Measurements from ENCODE around the gene LILRB2.
"Not testable (repeated sequence)": the region's sequence is repeated elsewhere in the genome, so short reads cannot be mapped to it uniquely, and the experiment has no call there.

Gene LILRB2

GRCh38 chr19:54281007-54281728 is at the start of gene LILRB2:
LILRB2 (minus strand) TSS chr19:54281110; CDS start chr19:54280496, 614 bp downstream.
- no peak for DNase-seq

GRCh38 chr19:54329476-54330165 is 48.7 kb upstream of the LILRB2 start:
- DNase-seq, result no peak

GRCh38 chr19:54328781-54329180 is 47.9 kb upstream of the LILRB2 start:
- not testable (repeated sequence) for DNase-seq

- DNase-seq, result no peak
These were observed 44.7 kb upstream of the LILRB2 start for GRCh38 chr19:54325631-54326030.

DNA sequence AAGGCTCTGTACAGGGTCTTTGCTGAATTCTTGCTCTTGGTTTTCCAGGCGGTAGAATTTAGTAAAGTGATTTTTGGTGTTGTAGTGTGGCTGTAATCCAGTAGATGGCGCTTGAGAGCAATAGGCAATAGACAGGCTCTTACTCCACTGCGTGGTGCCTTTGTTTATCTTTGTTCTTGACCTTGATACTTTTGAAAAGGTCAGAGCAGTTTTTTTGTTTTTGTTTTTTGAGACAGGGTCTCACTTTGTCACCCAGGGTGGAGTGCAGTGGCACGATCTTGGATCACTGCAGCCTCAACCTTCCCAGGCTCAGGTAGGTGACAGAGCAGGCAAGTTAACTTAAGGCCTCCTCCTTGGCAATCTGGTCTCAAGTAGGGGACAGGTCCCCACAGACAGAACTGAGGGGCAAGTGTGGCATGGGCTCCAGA is 44.3 kb upstream of the LILRB2 start:
- no peak for DNase-seq

- DNase-seq, result no peak
These were observed 43.2 kb upstream of the LILRB2 start for GRCh38 chr19:54324071-54324470.

GRCh38 chr19:54322934-54323333 is 42.0 kb upstream of the LILRB2 start:
- not testable (repeated sequence) for DNase-seq

DNA sequence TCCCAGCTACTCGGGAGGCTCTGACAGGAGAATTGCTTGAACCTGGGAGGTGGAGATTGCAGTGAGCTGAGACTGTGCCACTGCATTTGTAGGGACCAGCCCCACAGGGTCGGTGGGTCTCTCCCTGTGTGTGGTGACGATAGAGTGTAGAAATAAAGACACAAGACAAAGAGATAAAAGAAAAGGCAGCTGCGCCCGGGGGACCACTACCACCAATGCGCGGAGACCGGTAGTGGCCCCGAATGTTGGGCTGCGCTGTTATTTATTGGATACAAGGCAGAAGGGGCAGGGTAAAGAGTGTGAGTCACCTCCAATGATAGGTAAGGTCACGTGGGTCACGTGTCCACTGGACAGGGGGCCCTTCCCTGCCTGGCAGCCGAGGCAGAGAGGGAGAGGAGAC is 41.4 kb upstream of the LILRB2 start:
- DNase-seq, result not testable (repeated sequence)

- no peak for DNase-seq
These were observed 39.2 kb upstream of the LILRB2 start for GRCh38 chr19:54319892-54320670.

DNA sequence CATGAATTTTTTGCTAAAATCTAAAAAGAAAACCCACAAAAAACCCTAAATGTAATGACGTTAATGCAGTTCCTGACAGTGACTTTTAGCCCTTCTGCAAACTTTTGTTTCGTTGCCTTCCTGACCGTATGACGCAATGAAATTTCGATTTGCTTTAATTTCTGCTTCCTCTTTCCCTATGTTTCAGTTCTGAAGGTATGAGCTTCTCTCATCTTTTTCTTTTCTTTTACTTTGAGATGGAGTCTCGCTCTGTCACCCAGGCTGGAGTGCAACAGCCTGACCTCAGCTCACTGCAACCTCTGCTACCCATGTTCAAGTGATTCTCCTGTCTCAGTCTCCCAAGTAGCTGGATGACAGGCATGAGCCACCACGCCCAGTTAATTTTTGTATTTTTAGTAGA is 38.1 kb upstream of the LILRB2 start:
- no peak for DNase-seq

DNA sequence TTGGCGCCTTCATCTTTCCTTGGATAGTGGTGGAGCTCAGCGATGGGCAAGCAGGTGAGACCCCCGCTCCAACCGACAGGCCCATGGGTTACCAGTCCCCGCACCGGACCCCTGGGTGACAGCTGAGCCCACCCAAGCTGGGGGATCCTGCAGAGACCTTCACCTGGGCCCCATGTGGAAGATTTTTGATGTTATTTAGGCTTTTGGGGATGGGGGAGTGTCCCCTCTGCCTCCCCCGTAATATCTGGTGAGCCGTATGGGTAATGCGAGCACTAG is 37.0 kb upstream of the LILRB2 start:
- DNase-seq, result no peak

GRCh38 chr19:54317108-54317964 is 36.4 kb upstream of the LILRB2 start:
- no peak for DNase-seq

- DNase-seq, result no peak
These were observed 35.8 kb upstream of the LILRB2 start for GRCh38 chr19:54316746-54317107.

GRCh38 chr19:54315956-54316355 is 35.0 kb upstream of the LILRB2 start:
- DNase-seq, result no peak

- no peak for DNase-seq
These were observed 31.8 kb upstream of the LILRB2 start, which contains the start of gene LILRA5 for GRCh38 chr19:54312436-54313377. LILRA5 (minus strand) TSS chr19:54313166; CDS start chr19:54313019, 147 bp downstream.

DNA sequence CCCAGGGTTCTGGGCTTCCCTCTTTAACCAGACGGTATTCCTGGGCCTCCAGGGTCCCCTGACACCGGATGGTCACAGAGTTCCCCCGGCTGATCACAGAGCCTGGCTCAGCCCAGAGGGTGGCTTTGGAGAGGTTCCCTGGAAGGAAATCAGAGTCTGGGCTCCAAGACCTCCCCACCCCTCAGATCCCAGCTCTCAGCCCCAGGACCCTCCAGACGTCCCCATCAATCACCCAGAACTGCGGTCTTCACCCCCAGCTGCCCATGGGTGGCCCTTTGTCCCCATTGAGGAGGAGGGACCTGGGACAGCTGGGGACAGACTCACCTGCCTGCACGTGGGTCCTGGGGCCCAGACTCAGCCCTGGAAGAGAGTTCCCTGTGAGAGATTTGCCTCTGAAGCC is 31.1 kb upstream of the LILRB2 start:
- no peak for DNase-seq

- no peak for DNase-seq
These were observed 30.6 kb upstream of the LILRB2 start for GRCh38 chr19:54311486-54311885.

DNA sequence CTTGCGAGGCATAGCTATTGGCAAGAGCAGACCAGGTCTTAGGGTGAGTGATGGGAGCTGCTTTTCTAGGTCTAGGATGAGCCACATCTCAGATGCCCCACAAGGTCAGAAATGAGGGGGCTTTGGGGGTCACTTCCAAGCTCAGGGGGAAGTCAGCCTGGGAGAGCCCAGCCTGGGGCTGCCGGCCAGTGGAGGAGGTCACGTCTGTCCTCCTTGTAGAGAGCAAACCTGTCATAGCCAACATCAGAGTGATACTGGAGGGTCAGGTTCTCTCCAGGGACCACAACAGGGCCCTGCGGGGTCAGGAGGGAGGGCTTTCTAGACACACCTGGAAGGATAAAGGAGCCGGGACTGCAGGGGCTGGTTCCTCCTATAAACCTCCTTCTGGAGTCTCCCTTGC is 29.6 kb upstream of the LILRB2 start:
- DNase-seq, result no peak

GRCh38 chr19:54309811-54310210 is 28.9 kb upstream of the LILRB2 start:
- DNase-seq, result no peak

DNA sequence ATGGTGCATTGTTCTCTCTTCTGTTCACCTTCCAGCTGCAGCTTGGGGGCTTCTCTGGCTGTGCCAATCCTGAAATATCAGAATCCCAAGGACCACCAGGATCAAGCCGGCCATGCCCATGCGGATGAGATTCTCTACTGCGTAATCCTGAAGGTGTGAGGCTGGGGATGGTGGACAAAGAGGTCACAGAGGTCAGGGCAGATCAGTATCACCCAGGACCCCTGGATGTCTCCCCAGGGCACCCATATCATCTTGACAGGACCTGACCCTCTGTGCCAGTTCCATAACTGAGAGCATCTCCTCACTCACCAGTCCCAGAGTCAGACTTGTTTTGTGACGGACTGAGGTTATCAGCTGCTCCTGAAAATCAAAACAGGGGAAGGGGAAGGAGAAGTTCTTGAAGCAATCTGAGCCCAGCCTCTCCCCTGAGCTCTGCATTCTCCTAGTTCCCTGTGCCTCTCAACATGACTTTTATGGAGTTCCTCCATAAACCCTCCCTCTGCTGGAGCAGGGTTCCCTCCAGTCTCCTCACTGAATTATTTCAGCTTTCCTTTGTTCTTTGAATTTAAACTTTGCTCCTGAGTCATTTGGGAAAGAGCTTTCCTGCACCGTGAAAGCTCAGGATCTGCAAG is 26.6 kb upstream of the LILRB2 start:
- DNase-seq, result no peak

DNA sequence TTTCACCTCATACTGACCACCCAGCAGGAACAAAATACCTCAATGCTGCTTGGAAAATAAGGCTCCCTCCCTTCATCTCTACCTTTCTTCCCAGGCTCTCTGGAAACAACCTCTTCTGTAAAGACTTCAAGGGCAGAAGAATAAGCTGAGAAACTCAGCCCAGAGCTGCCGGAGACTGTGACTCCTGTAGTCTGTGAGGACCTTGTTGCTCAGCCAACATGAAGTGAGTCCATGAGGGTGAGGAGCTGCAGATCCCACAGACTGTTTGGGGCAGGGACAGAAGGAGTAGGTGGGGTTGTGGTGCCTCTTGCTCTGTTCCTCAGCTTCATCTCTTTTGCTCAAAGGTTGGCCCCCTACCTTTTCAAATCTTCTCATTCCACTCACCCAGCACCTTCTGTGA is 24.2 kb upstream of the LILRB2 start:
- no peak for DNase-seq

All from T1000 (cell line).